Neutrophil (primary cell): Measurements from ENCODE around the gene RASGRF1.

Experiments used
- H3K27ac ChIP-seq: fragments of 200-600 bp; sonication (generic); 2 replicates; pipeline ENCODE4 v1.5.1; 2016; ENCODE audit warnings: mild to moderate bottlenecking, moderate library complexity
- H3K27me3 ChIP-seq: fragments of 200-600 bp; sonication (generic); 2 replicates; pipeline ENCODE4 v1.6.0; 2016; ENCODE audit warnings: mild to moderate bottlenecking
- H3K36me3 ChIP-seq: fragments of 200-600 bp; sonication (generic); 2 replicates; pipeline ENCODE4 v1.5.1; 2017
- H3K4me1 ChIP-seq, 2 experiments: fragments of 200-600 bp in 1 of 2; sonication (generic) in 1 of 2; 1 replicate in 1 of 2; 2 replicates in 1 of 2; pipeline versions ENCODE4 v1.5.1 to v1.6.1; 2013 to 2016; ENCODE audit warnings: low read depth in 1 of 2, low read length in 1 of 2, mild to moderate bottlenecking in 1 of 2, moderate library complexity in 1 of 2; ENCODE audit not compliant: control insufficient read depth in 1 of 2, insufficient read depth in 1 of 2
- H3K4me3 ChIP-seq, 2 experiments: fragments of 200-600 bp in 1 of 2; sonication (generic) in 1 of 2; 1 replicate in 1 of 2; 2 replicates in 1 of 2; pipeline ENCODE4 v1.5.1; 2013 to 2016; ENCODE audit warnings: low read depth in 1 of 2, low read length in 1 of 2, mild to moderate bottlenecking in 1 of 2, moderate library complexity in 1 of 2
- H3K9me3 ChIP-seq: fragments of 200-600 bp; sonication (generic); 2 replicates; pipeline ENCODE4 v1.5.1; 2016
- CTCF ChIP-seq: fragments of 200-600 bp; sonication (generic); IDR thresholded peaks from 2 replicates; pipeline ENCODE4 v1.5.1; 2016; ENCODE audit warnings: antibody characterized with exemption

Gene RASGRF1

GRCh38 chr15:78983146-78983918 lies 107.2 kb downstream of the RASGRF1 start:
- no peak overlapping the region for H3K27ac ChIP-seq

GRCh38 chr15:78982736-78983135 lies 107.8 kb downstream of the RASGRF1 start:
- H3K4me3 ChIP-seq, result no peak overlapping the region
- H3K4me1 ChIP-seq, result no peaks in the 10 kb centered on the region
- H3K9me3 ChIP-seq, result no peaks in the 10 kb centered on the region
- H3K27ac ChIP-seq, result no peak overlapping the region
- H3K27me3 ChIP-seq, result peaks cover 4% of the 10 kb centered on the region
- no peak for TF ChIP-seq CTCF
- H3K36me3 ChIP-seq, result no peaks in the 10 kb centered on the region

More at GRCh38 chr15:78983146-78983918, 107.2 kb downstream of the RASGRF1 start:
- TF ChIP-seq CTCF, result no peak
- Histone ChIP-seq H3K4me3 (no peak overlapping the region), H3K36me3 (no peaks in the 10 kb centered on the region), H3K9me3 (no peaks in the 10 kb centered on the region), H3K4me1 (no peaks in the 10 kb centered on the region), H3K27me3 (peaks cover 4% of the 10 kb centered on the region)

- no peaks in the 10 kb centered on the region for H3K36me3 ChIP-seq
- H3K4me1 ChIP-seq, result no peaks in the 10 kb centered on the region
- TF ChIP-seq CTCF, result no peak
- H3K27me3 ChIP-seq, result peaks cover 4% of the 10 kb centered on the region
- H3K4me3 ChIP-seq, result no peak overlapping the region
- H3K27ac ChIP-seq, result no peak overlapping the region
- no peaks in the 10 kb centered on the region for H3K9me3 ChIP-seq
These were observed 108.9 kb downstream of the RASGRF1 start for GRCh38 chr15:78981532-78982313.

- no peak overlapping the region for H3K27ac ChIP-seq
- peaks cover 4% of the 10 kb centered on the region for H3K27me3 ChIP-seq
- H3K36me3 ChIP-seq, result no peaks in the 10 kb centered on the region
- no peak overlapping the region for H3K4me3 ChIP-seq
- no peaks in the 10 kb centered on the region for H3K9me3 ChIP-seq
- peak; percentile 7 for TF ChIP-seq CTCF
- H3K4me1 ChIP-seq, result no peaks in the 10 kb centered on the region
These were observed 110.9 kb downstream of the RASGRF1 start for GRCh38 chr15:78979456-78980320.

- Histone ChIP-seq H3K4me3 (no peak overlapping the region), H3K9me3 (no peaks in the 10 kb centered on the region), H3K27ac (no peak overlapping the region), H3K27me3 (peaks cover 4% of the 10 kb centered on the region), H3K36me3 (no peaks in the 10 kb centered on the region), H3K4me1 (no peaks in the 10 kb centered on the region)
- TF ChIP-seq CTCF, result no peak
These were observed 111.9 kb downstream of the RASGRF1 start for GRCh38 chr15:78978601-78979179.
